Gastrocnemius medialis (tissue), 4 donors: ENCODE measurements around the gene DYNLT2B. TPM values are rescaled to one million over a fixed set of nuclear protein-coding genes. Genes with fewer than 3 reads are reported as not detected.
"Not testable (repeated sequence)": the region's sequence is repeated elsewhere in the genome, so short reads cannot be mapped to it uniquely, and the experiment has no call there.

Experiments used
- ATAC-seq, 2 donors: fragments of 150-250 bp; one replicate each; pipeline ENCODE4 v1.9.1; 2016
- DNase-seq, 2 donors: peaks; one replicate each; pipeline ENCODE4 v3.0.0-alpha.2; 2019
- H3K27ac ChIP-seq, 4 donors: fragments of 200-600 bp; sonication (generic); 1 replicate in 1 of 4; 2 replicates in 3 of 4; pipeline ENCODE4 v1.5.1; 2016 to 2018; ENCODE audit warnings: mild to moderate bottlenecking in 2 of 4, moderate library complexity in 1 of 4
- H3K27me3 ChIP-seq, 3 donors: fragments of 200-600 bp; sonication (generic) in 2 of 3; 1 replicate in 1 of 3; 2 replicates in 2 of 3; pipeline versions ENCODE4 v1.5.1 to v1.6.0; 2016 to 2019; ENCODE audit warnings: mild to moderate bottlenecking in 1 of 3, moderate library complexity in 1 of 3
- H3K36me3 ChIP-seq, 2 donors: fragments of 200-600 bp; sonication (generic) in 1 of 2; one replicate each; pipeline ENCODE4 v1.5.1; 2017 to 2018
- H3K4me1 ChIP-seq, 2 donors: fragments of 200-600 bp; sonication (generic) in 1 of 2; one replicate each; pipeline ENCODE4 v1.5.1; 2016 to 2017; ENCODE audit warnings: mild to moderate bottlenecking in 2 of 2
- H3K4me3 ChIP-seq, 4 donors: fragments of 200-600 bp; sonication (generic) in 3 of 4; 1 replicate in 1 of 4; 2 replicates in 3 of 4; pipeline ENCODE4 v1.5.1; 2016 to 2019; ENCODE audit warnings: mild to moderate bottlenecking in 2 of 4
- H3K9me3 ChIP-seq, 3 donors: fragments of 200-600 bp; sonication (generic) in 2 of 3; 1 replicate in 1 of 3; 2 replicates in 2 of 3; pipeline ENCODE4 v1.5.1; 2016 to 2019
- POLR2A ChIP-seq, 2 donors: fragments of 450-650 bp; IDR thresholded peaks; one replicate each; pipeline ENCODE4 v1.6.1; 2017; ENCODE audit warnings: antibody characterized with exemption in 2 of 2, mild to moderate bottlenecking in 2 of 2, moderate library complexity in 2 of 2
- in situ Hi-C, 4 donors: fragments of 200-750 bp; cut with MboI; loops; one replicate each; pipeline versions ENCODE4 v1.15.0 to v1.8.0; 2017; ENCODE audit warnings: low sequenced_read_pairs in 4 of 4
- intact Hi-C: fragments of 100-400 bp; cut with DNase I; formaldehyde crosslinking; loops from one replicate; pipeline ENCODE4 v1.15.1; 2023; ENCODE audit warnings: low total_unique reads
- total RNA-seq, 4 donors: library from RNA; depleted of rRNA; stranded (reverse); fragments of >200 nt; gene quantifications; one replicate each; pipeline versions ENCODE4 v1.1.0 to v1.2.3, GENCODE V29; 2016
- TF ChIP-seq, protein P1 (sequence below), 5 experiments: fragments of 450-650 bp in 3 of 5; fragments of 200-600 bp in 2 of 5; sonication (generic) in 2 of 5; IDR thresholded peaks in 4 of 5; conservative IDR thresholded peaks in 1 of 5; 1 replicate in 4 of 5; 2 replicates in 1 of 5; pipeline ENCODE4 v1.5.1; 2016 to 2019; ENCODE audit warnings: antibody characterized with exemption in 5 of 5, mild to moderate bottlenecking in 3 of 5, moderate library complexity in 3 of 5

Gene DYNLT2B
- total RNA-seq, result 1 to 10 TPM in 2 of 4 donors, not detected in 2; 2.3 to 3.3 TPM

DNA sequence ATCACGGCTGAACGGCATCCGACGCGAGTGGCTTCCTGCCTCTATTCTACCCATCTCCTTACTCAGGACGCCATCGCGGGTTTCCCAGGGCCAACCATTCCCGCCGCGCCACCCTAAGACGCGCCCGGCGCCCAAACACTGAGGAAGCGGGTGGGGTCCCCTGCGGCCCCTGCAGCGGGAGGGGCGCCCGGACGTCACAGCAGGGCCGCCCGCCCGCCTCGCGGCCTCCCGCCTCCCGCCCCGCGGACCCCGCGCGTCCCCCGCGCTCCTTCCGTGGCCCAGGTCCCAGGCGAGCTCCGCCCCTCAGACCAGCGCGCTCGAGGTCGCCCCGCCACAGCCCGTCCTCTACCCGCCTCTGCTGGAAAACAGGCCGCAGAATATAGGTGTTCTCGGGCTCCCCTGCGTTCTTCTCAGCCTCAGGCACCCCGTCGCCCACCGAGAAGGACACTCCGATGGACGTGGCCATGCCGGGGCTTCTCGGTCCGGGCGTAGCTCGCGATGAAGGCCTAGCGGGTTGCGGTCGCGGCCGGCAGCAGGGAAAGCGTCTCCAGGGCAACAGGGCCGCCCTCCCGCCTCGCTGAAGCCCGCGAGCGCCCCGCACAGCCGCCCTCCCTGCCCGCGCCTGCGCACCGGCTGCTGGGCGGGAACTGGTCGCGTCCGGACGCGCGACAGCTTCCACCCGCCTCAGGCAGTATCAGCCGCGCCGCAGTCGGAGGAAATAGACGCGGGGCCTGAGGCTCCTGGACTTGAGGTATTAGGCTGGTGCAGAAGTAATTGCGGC is at the start of gene DYNLT2B:
TSS of gene DYNLT2B (minus strand) at position 554 of the 781 bp plus-strand sequence. CDS start at position 466, 88 bp downstream.
- Histone ChIP-seq H3K27ac (peak within 1 kb of the TSS; percentile 83 to 91 (median 86)), H3K9me3 (no peaks in the 10 kb centered on the region), H3K36me3 (no peaks in the 10 kb centered on the region), H3K27me3 (no peaks in the 10 kb centered on the region), H3K4me3 (peak within 1 kb of the TSS; percentile 79 to 96 (median 86)), H3K4me1 (peaks cover 0 to 5% of the 10 kb centered on the region in 2 donors)
- DNase-seq (peak; percentile 65 to 80), ATAC-seq (peak; percentile 93 to 95)
- in situ Hi-C loops, result loop anchor here in 1 of 4 donors (10.0 kb wide), 1 partner anchor 63 kb away; no protein-coding TSS in a partner anchor
- TF ChIP-seq, protein P1, sequence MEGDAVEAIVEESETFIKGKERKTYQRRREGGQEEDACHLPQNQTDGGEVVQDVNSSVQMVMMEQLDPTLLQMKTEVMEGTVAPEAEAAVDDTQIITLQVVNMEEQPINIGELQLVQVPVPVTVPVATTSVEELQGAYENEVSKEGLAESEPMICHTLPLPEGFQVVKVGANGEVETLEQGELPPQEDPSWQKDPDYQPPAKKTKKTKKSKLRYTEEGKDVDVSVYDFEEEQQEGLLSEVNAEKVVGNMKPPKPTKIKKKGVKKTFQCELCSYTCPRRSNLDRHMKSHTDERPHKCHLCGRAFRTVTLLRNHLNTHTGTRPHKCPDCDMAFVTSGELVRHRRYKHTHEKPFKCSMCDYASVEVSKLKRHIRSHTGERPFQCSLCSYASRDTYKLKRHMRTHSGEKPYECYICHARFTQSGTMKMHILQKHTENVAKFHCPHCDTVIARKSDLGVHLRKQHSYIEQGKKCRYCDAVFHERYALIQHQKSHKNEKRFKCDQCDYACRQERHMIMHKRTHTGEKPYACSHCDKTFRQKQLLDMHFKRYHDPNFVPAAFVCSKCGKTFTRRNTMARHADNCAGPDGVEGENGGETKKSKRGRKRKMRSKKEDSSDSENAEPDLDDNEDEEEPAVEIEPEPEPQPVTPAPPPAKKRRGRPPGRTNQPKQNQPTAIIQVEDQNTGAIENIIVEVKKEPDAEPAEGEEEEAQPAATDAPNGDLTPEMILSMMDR (IDR thresholded peaks at IDR 0.05 in 4 of 5, conservative IDR thresholded peaks at IDR 0.05 in 1 of 5), result no peak
- peak; percentile 48 to 56 for TF ChIP-seq POLR2A (IDR thresholded peaks at IDR 0.05)
- intact Hi-C loops, result loop anchor here (5.0 kb wide), 2 partner anchors 61 to 114 kb away; partner anchors contain the start of gene UBXN7

DNA sequence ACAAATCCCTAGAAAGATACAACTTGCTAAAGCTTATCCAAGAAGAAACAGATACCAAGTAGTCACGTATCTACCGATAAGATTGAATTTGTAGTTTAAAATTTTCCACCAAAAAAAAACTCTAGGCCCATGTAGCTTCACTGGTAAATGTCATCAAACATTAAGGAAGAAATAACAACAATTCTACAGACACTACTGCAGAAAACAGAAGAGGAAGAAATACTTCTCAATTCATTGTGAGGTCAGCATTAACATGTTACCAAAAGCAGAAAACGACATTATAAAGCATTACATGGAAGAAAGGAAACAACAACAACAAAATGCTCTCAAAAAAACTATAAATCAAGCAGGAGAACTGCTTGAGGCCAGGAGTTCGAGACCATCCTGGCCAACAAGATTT is 47.7 kb upstream of the DYNLT2B start:
- H3K4me3 ChIP-seq, result no peak overlapping the region
- no peak for ATAC-seq
- TF ChIP-seq POLR2A (IDR thresholded peaks at IDR 0.05), result no peak
- TF ChIP-seq, protein P1 (IDR thresholded peaks at IDR 0.05 in 4 of 5, conservative IDR thresholded peaks at IDR 0.05 in 1 of 5), result no peak
- peaks cover 0 to 29% of the 10 kb centered on the region in 2 donors for H3K36me3 ChIP-seq
- no peaks in the 10 kb centered on the region for H3K9me3 ChIP-seq
- no peaks in the 10 kb centered on the region for H3K27me3 ChIP-seq
- intact Hi-C loops (no loop called here), in situ Hi-C loops (no loop called here)
- peaks cover 0 to 9% of the 10 kb centered on the region in 2 donors for H3K4me1 ChIP-seq
- no peak for DNase-seq
- H3K27ac ChIP-seq, result no peak overlapping the region

- no peak for ATAC-seq
Observed at GRCh38 chr3:196360586-196360985, 42.5 kb upstream of the DYNLT2B start.

GRCh38 chr3:196358540-196358939 is 40.5 kb upstream of the DYNLT2B start:
- H3K4me1 ChIP-seq, intact Hi-C loops: not testable (repeated sequence)

More at GRCh38 chr3:196360586-196360985, 42.5 kb upstream of the DYNLT2B start:
- H3K27ac ChIP-seq, result no peak overlapping the region
- H3K27me3 ChIP-seq, result no peaks in the 10 kb centered on the region
- in situ Hi-C loops (no loop called here), intact Hi-C loops (no loop called here)
- peaks cover 0 to 61% of the 10 kb centered on the region in 2 donors for H3K36me3 ChIP-seq
- H3K9me3 ChIP-seq, result no peaks in the 10 kb centered on the region
- TF ChIP-seq, protein P1 (IDR thresholded peaks at IDR 0.05 in 4 of 5, conservative IDR thresholded peaks at IDR 0.05 in 1 of 5), result no peak
- no peak for TF ChIP-seq POLR2A (IDR thresholded peaks at IDR 0.05)
- no peak for DNase-seq
- no peaks in the 10 kb centered on the region for H3K4me1 ChIP-seq
- no peak overlapping the region for H3K4me3 ChIP-seq

DNA sequence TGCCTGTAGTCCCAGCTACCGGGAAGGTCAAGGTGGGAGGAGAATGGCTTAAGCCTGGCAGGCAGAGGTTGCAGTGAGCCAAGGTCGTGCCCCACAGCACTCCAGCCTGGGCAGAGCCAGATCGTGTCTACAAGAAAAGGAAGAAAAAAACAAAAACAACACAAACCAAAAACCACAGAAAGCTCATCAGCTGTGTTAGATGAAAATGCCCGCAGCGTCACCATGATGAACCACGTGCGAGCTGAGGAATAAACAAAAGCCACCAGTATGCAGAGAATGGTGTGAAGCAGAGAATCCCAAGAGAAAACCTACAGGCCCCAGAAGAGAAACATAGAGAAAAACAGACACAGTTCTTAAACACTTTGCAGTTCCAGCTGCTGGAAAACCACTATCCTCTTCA is 39.9 kb upstream of the DYNLT2B start:
- Histone ChIP-seq H3K4me1 (no peaks in the 10 kb centered on the region), H3K27me3 (no peaks in the 10 kb centered on the region), H3K9me3 (no peaks in the 10 kb centered on the region), H3K4me3 (no peak overlapping the region), H3K27ac (no peak overlapping the region), H3K36me3 (peaks cover 0 to 79% of the 10 kb centered on the region in 2 donors)
- in situ Hi-C loops (no loop called here), intact Hi-C loops (no loop called here)
- ATAC-seq (no peak), DNase-seq (no peak)
- TF ChIP-seq POLR2A (IDR thresholded peaks at IDR 0.05), result no peak
- TF ChIP-seq, protein P1 (IDR thresholded peaks at IDR 0.05 in 4 of 5, conservative IDR thresholded peaks at IDR 0.05 in 1 of 5), result no peak

More at GRCh38 chr3:196358540-196358939, 40.5 kb upstream of the DYNLT2B start:
- H3K36me3 ChIP-seq, result peaks cover 0 to 78% of the 10 kb centered on the region in 2 donors
- H3K27me3 ChIP-seq, H3K9me3 ChIP-seq, ATAC-seq, in situ Hi-C loops, H3K4me3 ChIP-seq, DNase-seq, H3K27ac ChIP-seq: not testable (repeated sequence)
